Amniotic stem cell (primary cell): ENCODE measurements around the gene FHAD1.

Source experiments
- DNase-seq: peaks from one replicate; lab custom pipeline; 2025; lab: John Stamatoyannopoulos, UW

FHAD1 gene

DNA sequence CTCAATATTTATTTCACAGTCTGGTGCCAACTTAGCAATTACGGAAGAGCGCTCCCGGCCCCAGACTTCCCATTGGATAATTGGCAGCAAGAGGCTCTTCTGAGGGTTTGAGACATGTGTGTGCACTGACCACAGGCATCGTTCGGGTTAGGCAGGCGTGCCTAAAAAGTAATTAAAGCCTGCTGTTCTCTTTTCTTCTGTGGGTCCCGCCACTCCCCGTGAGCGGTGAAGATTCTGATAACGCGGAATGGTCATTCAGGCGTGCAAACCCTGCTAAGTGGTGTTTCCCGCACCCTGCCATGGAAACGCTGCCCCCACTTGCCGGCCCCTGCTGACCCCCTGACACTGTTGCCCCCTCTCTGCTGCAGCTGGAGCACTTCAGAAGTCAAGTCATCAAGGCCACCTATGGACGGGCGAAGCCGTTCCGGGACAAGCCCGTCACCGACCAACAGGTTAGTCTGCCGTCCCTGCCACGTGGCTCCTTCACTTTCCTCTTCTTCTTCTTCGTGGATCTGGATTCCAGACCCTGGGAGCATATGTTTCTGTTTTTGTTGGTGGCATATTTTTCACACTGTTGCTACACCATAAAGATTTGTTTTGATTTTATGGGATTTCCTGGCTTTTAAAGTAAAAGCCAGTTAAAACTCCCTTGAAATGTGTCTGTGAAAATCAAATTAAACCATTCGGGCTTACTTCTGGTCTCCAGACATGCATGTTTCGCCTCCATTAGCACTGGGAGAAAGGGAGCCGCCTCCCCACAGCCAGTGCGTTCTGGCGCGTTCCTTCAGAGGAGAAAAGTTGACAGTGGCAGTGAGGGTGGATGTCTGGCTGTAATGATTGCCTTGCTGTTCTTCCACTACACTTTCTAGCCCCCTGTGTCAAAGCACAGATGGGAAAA is 79.9 kb downstream of the FHAD1 start:
- no peak for DNase-seq

DNA sequence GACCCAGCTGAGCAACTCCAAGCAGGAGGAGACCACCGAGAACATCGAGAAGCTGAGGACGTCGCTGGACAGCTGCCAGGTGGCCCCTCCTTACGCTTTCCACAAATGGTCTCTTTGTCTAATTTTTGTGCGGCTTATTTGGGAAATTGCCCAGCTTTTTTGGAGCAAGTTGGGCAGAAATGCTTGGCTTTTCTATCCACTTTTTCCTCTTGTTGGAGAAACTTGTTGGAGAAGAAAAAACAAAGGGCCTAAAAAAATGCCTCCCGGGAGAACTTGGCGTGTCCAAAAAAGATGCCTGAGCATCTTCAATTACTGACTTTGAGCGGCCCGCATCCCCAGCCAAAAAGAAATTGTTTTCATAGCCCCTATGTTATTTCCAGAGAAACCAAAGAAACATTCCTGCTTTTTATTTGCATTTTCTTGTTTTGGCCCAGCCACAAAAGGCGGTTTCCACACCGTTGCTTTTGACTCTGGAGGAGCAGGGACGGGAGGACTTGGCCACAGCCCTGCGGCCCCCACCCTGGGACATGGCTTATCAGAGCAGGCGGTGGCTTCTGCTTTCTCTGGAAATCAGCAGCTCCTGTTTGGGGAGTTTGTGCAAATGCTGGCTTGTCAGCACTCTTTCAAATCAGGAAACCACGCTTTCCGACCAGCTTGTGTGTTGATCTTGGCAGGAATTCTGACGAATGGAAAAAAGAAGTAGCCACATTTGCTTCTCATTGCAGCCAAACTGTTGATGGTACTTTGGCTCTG is 81.5 kb downstream of the FHAD1 start:
- DNase-seq: peak; percentile 5

DNA sequence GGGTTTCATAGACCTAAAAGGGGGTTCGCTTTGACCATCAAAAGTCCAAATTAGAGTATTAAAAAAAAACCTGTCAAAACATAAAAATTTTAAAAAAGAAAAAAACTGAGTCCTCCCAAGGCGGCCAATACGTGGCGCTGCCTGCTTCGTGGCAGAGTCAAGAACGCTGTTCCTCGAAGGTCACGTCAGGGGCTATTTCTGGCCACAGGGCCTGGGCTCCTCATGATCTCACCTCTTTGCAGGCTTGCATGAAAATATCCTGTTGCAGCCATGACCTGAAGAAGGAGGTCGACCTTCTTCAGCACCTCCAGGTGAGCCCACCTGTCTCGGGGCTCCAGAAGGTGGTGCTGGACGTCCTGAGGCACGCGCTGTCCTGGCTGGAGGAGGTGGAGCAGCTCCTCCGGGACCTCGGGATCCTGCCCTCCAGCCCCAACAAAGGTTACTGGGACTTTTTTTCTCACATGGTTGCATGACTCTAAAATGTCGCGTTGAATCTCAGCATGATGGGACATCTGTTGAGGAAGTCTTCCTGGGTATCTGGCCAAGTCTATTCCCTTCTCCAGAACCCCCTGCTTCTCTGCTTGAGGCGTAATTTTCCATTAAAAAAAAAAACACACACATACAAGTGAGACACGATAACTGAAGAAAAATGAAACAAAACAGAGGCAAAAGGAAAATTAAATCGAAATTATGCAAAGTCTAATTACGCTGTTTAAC is 82.2 kb downstream of the FHAD1 start:
- DNase-seq: no peak

DNA sequence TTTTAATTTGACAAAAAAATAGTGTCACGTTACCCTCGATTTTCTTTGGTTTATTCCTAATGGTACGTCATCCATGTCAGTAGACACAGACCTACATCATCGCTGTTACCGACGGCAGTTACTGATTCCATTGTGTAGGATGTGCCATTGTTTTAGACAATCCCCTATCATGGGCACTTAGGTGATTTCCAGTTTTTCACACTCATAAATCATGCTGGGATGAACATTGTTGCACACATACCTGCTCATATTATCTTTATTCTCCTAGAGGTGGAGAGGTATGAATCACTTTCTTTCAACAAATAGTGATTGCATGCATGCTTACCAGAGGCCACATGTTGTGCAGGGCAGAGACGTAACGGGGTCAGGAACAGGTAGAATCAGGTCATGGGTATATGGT is 83.0 kb downstream of the FHAD1 start:
- DNase-seq: no peak

DNA sequence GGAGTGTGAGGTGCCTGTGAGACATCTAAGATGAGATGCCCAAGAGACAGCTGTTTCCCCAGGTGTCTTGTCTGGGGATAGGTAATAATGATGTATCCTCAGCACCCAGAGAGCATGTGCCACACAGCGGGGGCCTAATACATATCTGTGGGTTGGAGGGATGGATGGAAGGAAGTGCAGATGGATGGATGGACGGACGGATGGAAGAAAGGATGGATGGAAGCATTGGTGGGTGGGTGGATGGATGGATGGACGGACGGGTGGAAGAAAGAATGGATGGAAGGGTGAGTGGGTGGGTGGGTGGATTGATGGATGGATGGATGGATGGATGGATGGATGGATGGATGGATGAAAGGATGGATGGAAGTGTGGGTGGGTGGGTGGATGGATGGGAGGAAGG is 84.2 kb downstream of the FHAD1 start:
- no peak for DNase-seq

GRCh38 chr1:15331734-15332133 is 84.7 kb downstream of the FHAD1 start:
- no peak for DNase-seq

- no peak for DNase-seq
Observed at GRCh38 chr1:15332525-15332924, 85.5 kb downstream of the FHAD1 start.

DNA sequence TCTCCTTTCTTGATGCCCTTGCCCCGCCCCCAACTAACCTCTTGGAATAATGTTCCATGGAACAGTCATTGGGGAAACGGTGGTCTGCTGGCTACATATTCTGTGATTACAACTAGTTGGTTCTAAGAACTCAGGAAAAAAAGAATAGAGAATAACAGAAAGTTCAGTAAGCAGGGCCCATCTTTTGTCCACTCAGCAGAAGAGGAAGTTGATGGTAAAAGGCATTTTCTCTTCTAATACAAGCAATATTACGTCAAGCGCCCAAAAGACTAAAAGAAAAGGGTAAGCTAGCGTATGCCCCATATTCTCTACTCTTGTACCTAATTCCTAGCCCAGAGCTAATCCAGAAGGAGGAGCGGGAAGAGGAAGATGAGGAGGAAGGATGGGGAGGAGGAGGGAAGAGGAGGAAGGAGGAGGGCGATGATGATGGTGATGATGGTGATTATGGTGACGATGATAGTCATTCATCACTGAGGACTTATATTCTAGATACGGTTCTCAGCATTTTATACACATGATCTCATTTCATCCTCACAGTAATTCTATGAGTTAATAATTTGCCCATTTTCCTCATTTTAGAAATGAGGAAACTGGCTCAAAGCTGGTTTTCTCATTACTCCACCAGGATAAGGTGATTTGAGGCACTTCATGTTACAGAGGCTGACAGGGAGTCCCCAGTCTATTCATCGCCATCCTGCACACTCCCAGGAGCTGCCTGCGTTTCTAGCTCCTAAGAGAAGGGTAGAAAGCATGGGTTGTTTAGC is 86.1 kb downstream of the FHAD1 start:
- no peak for DNase-seq

DNA sequence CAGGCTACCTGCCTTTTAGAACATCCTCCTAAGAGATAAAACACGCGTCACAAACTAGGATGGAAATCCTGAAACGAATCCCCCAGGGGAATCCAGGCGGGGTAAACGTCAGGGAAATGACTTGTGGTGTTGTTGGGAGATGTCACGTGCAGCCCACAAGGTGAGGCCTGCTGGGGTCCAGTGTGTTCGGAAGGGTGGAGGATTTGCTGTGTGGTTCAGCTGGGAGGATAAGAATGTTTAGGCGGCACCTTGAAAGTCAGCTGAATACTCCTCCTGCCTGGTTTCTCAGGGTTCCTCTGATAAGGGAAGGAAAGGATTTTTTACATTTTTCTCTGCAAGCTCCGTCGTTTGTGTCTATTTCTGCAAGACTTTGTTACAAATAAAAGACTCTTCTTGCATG is 88.0 kb downstream of the FHAD1 start:
- DNase-seq: no peak

- DNase-seq: no peak
Observed at GRCh38 chr1:15336866-15337265, 89.8 kb downstream of the FHAD1 start.

DNA sequence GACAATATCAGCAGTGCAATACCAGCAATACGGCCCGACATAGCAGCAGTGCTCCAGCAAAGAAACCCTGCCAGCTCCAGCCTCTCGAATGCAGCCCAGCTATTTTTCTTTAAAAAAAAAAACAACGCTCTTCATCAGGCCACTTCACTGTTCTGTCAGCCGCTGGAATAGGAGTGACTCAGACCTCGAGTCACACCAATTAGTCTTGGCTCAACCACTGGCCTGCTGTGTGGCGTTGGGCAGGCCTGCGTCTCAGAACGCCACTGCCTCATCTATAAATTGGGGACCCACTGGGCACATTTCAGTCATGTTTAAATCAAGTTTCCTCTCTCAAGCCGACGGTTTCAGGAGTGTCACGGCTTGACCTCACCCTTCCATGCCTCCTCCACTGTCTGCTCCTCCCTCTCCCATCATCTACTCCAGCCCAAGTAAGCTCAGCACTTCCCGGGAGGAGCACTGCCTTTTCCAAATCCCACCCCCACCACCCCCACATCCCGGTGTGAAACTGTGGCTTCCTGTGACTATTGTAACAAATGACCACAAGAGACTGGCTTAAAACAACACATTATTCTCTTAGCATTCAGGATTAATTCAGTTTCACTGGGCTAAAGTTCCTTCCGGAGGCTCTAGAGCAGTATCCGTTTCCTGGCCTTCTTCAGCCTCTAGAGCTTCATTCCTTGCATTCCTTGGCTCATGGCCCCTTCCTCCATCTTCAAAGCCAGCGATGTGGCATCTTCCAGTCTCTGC is 90.8 kb downstream of the FHAD1 start:
- DNase-seq: peak; percentile 41

DNA sequence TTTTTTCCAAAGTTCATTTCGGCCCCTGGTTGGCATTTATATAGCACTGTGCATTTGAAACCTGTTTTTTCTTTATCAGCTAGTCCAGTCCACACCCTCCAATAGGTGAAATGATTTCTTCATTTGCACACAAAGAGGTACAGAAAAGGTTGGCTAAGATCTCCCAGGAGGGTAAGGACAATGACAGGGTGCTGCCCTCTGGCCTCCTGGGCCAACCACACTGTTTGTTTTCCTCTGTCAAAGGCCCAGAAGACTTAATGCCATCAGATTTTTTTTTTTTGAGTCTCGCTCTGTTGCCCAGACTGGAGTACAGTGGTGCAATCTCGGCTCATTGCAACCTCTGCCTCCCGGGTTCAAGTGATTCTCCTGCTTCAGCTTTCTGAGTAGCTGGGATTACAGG is 92.5 kb downstream of the FHAD1 start:
- DNase-seq: no peak

DNA sequence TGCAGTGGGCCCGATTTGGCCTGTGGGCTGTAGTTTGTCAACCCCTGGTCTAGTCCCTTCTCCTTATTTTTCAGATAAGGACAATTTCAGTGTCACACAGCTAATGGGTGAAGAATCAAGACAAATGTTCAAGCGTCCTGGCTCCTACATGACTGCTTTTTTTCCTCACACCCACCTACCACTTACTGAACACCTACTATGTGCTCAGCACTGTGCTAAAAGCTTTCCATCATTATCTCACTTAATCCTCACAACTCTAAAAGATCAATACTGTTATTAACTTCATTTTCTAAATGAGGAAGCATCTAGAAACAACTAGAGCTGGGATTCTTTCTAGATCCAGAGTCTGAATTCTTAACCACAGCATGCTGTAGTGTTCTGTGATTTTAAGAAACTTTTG is 94.2 kb downstream of the FHAD1 start:
- no peak for DNase-seq

DNA sequence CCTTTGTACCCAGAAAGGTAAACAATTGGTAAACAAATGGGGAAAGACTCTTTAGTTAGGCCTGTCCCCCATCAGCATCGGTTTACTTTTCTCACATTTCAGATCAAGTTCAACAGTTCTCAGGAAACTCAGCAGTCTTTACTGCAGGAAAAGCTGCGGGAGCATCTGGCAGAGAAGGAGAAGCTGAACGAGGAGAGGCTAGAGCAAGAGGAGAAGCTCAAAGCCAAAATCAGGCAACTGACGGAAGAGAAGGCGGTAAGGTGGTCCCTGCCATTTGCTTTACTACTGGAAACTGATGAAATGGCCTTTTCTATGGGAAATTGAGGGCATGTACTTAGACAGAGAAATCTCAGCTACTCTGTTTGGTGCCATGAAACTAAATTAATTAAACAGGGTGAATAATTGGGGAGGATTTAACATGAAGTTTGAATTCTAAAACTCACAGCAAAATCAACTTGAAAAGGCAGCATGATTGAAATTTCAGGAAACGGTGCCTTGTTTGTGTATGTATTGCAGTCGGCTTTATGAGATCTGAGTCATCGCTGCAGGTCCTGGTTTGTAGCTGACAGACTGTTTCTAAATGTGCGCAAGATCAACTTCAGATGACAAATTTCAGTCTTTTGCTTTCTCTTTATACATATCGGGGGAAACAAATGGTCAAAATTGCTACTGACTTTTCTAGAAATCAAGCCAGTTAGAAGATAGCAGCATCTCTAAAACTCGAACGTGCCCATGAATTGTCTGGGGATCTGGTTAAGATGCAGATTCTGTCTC is 94.8 kb downstream of the FHAD1 start:
- peak; percentile 20 for DNase-seq

DNA sequence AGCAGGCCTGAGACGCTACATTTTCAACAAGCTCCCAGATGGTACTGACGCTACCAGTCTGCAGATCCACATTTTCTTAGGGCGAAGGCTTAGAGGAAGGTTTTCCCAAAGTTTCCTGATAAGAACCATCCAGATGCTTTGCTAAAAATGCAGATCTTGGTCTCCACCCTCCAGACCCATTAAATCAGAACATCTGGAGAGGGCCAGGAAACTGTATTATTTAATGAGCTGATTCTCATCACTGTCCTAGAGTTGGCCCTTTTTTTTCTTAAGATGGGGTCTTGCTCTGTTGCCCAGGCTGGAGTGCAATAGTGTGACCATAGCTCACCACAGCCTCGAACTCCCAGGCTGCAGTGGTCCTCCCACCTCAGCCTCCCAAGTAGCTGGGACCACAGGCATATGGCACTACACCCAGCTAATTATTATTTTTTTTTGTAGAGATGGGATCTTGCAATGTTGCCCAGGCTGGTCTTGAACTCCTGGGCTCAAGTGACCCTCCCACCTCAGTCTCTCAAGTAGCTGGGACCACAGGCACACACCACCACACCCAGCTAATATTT is 95.5 kb downstream of the FHAD1 start:
- DNase-seq: no peak

DNA sequence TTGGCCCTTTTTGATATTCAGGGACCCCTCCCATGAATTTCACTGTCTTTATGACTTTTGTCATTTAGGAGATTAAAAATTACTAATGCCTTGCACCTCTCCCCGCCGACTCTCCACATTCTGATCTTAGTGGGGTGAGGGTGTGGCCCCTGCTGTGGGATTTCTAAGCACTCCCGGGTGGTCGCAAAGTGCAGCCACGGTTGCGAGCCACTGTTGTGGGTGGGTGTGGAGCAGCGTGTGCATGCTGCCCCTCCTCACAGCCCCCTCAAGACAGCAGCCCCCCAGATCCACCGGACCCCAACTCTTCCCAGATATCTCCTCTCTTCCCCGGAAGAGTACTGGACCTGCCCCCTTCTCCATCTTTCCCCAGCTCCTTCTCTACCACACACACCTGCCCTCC is 96.1 kb downstream of the FHAD1 start:
- DNase-seq: no peak

DNA sequence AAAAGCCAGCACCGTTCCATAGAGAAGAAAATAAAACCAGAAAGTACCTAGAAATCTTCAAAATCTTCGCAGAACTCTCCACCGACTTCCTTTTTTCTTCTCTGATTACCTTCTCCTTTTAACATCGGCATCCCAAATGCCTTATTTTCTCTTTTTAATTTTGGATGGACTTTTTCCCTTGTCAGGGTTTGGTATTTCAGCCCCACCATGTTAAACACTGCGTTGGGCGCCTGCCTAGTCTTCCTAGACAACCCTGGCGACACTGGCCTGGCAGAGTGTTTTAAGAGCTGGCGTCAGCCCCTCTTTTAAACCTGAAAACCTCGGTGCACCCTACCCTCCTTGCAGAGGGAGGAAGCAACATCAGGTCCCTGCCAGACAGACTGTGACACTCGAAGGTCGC is 96.7 kb downstream of the FHAD1 start:
- no peak for DNase-seq

- DNase-seq: no peak
Observed at GRCh38 chr1:15344380-15344779, 97.4 kb downstream of the FHAD1 start.

DNA sequence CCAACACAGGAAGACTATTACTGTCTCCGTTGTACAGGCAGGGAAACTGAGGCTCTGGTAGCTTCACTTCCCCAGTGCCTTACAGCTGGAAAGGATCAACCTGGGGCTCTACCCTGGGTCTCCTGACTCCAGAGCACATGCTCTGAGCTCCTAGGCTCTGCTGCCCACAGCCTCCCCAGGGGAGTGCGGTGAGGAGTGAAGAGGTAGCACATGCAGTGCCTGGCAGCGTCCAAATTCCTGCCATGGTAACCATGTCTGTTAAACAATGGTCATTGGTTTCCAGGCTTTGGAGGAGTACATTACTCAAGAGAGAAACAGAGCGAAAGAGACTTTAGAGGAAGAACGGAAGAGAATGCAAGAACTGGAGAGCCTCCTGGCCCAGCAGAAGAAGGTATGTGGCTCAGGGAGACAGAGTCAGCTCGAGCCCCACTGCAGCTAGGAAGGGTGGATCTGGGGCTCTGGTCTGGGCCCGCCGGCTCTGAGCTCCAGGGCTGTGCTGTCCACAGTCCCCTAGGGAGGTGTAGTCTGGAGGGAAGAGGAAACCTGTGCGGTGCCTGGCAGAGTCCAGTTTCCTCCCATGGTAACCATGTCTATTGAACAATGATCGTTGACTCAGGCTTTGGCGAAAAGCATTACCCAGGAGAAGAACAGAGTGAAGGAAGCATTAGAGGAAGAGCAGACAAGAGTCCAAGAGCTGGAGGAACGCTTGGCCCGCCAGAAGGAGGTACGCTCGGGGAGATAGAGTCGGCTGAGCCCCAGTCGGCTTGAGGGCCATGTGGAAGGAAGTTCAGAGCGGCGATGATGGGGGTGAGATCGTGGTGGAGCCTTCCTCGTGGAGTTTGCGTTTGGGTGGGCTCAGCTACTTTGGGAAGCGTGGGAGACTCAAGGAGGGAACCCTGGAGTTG is 98.0 kb downstream of the FHAD1 start:
- no peak for DNase-seq
